Mucosa of descending colon (tissue), 3 donors: ENCODE results near the gene FNDC10. TPM values are rescaled to one million over a fixed set of nuclear protein-coding genes. Genes with fewer than 3 reads are reported as not detected.
"Not testable (repeated sequence)": the region's sequence is repeated elsewhere in the genome, so short reads cannot be mapped to it uniquely, and the experiment has no call there.

ENCODE experiments used
- ATAC-seq: fragments of 200-7000 bp; cut with Tn5 transposase; one replicate; pipeline ENCODE4 v1.9.1; 2020; ENCODE audit warnings: mild to moderate bottlenecking, moderate library complexity
- DNase-seq, 3 donors: peaks; one replicate each; pipeline ENCODE4 v3.0.0-alpha.2; 2020
- H3K36me3 ChIP-seq: fragments of 200-600 bp; one replicate; pipeline ENCODE4 v1.8.0; 2021; ENCODE audit warnings: low read depth, mild to moderate bottlenecking
- H3K4me1 ChIP-seq: fragments of 200-600 bp; one replicate; pipeline ENCODE4 v1.8.0; 2021; ENCODE audit warnings: low read depth, mild to moderate bottlenecking
- H3K4me3 ChIP-seq: fragments of 200-600 bp; one replicate; pipeline ENCODE4 v1.8.0; 2021; ENCODE audit warnings: mild to moderate bottlenecking
- H3K9me3 ChIP-seq: fragments of 200-600 bp; one replicate; pipeline ENCODE4 v1.8.0; 2021; ENCODE audit warnings: mild to moderate bottlenecking
- CTCF ChIP-seq: fragments of 200-600 bp; IDR thresholded peaks from one replicate; pipeline ENCODE4 v1.8.0; 2022; ENCODE audit warnings: antibody characterized with exemption, mild to moderate bottlenecking
- intact Hi-C, 2 donors: fragments of 100-400 bp; cut with DNase I in 1 of 2; cut with micrococcal nuclease in 1 of 2; formaldehyde crosslinking; loops; one replicate each; pipeline versions ENCODE4 v1.11.0 to v1.11.1; 2022; cut with DNase I, micrococcal nuclease
- total RNA-seq, 3 donors: library from RNA; stranded (reverse); fragmentation: NEBNext Ultra II Directional in 2 of 3; extraction: Animal tissue kit (Norgen Biotek cat#: 25700) in 2 of 3; gene quantifications; one replicate each; pipeline versions ENCODE4 v1.2.1 to v1.2.4, GENCODE V29; 2021 to 2023
- donor health status: DM: no; HTN: no; CAD: no; lungs with moderate emphysema.
- donor health status: DM: no; HTN: no; CAD: no.
- donor health status: DM: no; HTN: yes; CAD: no.

FNDC10 gene
- total RNA-seq, 3 donors from 2014 or later: 1.2 to 3.2 (median 3.1) TPM

GRCh38 chr1:1562556-1563195 lies 37.3 kb downstream of the FNDC10 start:
- intact Hi-C loops: no loop called here
- TF ChIP-seq CTCF: no peak
- Histone ChIP-seq H3K9me3 (no peaks in the 10 kb centered on the region), H3K4me3 (no peak overlapping the region), H3K36me3 (peaks cover 6% of the 10 kb centered on the region), H3K4me1 (no peaks in the 10 kb centered on the region)
- no peak for ATAC-seq
- no peak for DNase-seq

- DNase-seq: no peak
- no peak for TF ChIP-seq CTCF
These were observed 38.0 kb downstream of the FNDC10 start for GRCh38 chr1:1561801-1562470.

GRCh38 chr1:1560178-1560577 lies 39.8 kb downstream of the FNDC10 start:
- DNase-seq (no peak), ATAC-seq (no peak)
- intact Hi-C loops: no loop called here
- TF ChIP-seq CTCF: no peak
- H3K4me1 ChIP-seq: no peaks in the 10 kb centered on the region
- H3K4me3 ChIP-seq: no peak overlapping the region
- peaks cover 6% of the 10 kb centered on the region for H3K36me3 ChIP-seq
- no peaks in the 10 kb centered on the region for H3K9me3 ChIP-seq

More at GRCh38 chr1:1561801-1562470, 38.0 kb downstream of the FNDC10 start:
- peaks cover 6% of the 10 kb centered on the region for H3K36me3 ChIP-seq
- no peak for ATAC-seq
- no peaks in the 10 kb centered on the region for H3K4me1 ChIP-seq
- intact Hi-C loops: no loop called here
- no peaks in the 10 kb centered on the region for H3K9me3 ChIP-seq
- H3K4me3 ChIP-seq: no peak overlapping the region

GRCh38 chr1:1559066-1559465 lies 40.9 kb downstream of the FNDC10 start:
- H3K4me3 ChIP-seq: no peak overlapping the region
- no peaks in the 10 kb centered on the region for H3K9me3 ChIP-seq
- no peaks in the 10 kb centered on the region for H3K4me1 ChIP-seq
- TF ChIP-seq CTCF: no peak
- DNase-seq (no peak), ATAC-seq (no peak)
- intact Hi-C loops: no loop called here
- peaks cover 6% of the 10 kb centered on the region for H3K36me3 ChIP-seq

- intact Hi-C loops: no loop called here
- no peak for TF ChIP-seq CTCF
These were observed 41.3 kb downstream of the FNDC10 start for GRCh38 chr1:1558591-1558990.

GRCh38 chr1:1557688-1558087 lies 42.2 kb downstream of the FNDC10 start:
- H3K36me3 ChIP-seq, H3K9me3 ChIP-seq, intact Hi-C loops, ATAC-seq, H3K4me1 ChIP-seq, H3K4me3 ChIP-seq, DNase-seq: not testable (repeated sequence)

More at GRCh38 chr1:1558591-1558990, 41.3 kb downstream of the FNDC10 start:
- H3K4me1 ChIP-seq: no peaks in the 10 kb centered on the region
- ATAC-seq (no peak), DNase-seq (no peak)
- no peak overlapping the region for H3K4me3 ChIP-seq
- no peaks in the 10 kb centered on the region for H3K9me3 ChIP-seq
- H3K36me3 ChIP-seq: peaks cover 6% of the 10 kb centered on the region

- H3K36me3 ChIP-seq, H3K4me3 ChIP-seq, ATAC-seq, H3K9me3 ChIP-seq, H3K4me1 ChIP-seq, intact Hi-C loops, DNase-seq: not testable (repeated sequence)
These were observed 43.0 kb downstream of the FNDC10 start for GRCh38 chr1:1556961-1557360.
